GM19238 (cell line): Measurements from ENCODE around the gene NDFIP2.
A peak's percentile ranks its signal among the peaks of the same experiment; 100 is the strongest.

ENCODE experiments used
- DNase-seq: peaks from one replicate; pipeline ENCODE4 v3.0.0; 2011; ENCODE audit warnings: low spot score; ENCODE audit not compliant: insufficient read length

NDFIP2 gene

DNA sequence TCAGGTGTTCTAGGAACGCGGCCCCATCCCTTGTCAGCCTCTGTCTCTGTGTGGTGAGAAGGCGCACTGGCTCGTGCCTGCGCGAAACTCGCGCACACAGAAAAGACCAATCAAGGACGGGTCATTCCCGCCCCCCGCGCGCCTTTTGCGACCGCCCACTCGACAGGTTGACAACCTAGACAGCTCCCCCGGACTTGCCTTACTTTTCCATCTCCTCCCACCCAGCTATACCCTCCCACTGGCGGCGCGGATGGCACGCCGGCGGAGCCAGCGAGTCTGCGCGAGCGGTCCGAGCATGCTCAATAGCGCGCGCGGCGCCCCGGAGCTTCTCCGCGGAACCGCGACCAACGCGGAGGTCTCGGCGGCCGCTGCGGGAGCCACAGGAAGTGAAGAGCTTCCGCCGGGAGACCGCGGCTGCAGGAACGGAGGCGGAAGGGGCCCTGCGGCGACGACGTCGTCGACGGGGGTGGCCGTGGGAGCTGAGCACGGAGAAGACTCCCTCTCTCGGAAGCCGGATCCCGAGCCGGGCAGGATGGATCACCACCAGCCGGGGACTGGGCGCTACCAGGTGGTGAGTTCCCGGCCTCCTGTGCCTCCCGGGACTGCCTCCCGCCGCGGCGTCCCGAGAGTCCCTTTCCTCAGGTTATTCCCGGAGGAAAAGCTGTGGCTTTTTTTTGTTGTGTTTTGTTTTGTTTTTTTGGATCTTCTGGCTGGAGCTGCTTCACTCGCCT, at the start of gene NDFIP2:
NDFIP2 (plus strand) TSS at position 202 of the 731 bp plus-strand sequence; CDS start at position 251, 49 bp downstream.
- peak; percentile 51 for DNase-seq

- DNase-seq, result no peak
Measured at GRCh38 chr13:79432086-79432485, 48.9 kb upstream of the NDFIP2 start.

- DNase-seq, result no peak
Measured at GRCh38 chr13:79432992-79433391, 48.0 kb upstream of the NDFIP2 start.

- DNase-seq, result no peak
Measured at GRCh38 chr13:79434556-79434955, 46.4 kb upstream of the NDFIP2 start.

- no peak for DNase-seq
Measured at GRCh38 chr13:79435561-79435990, 45.4 kb upstream of the NDFIP2 start.

GRCh38 chr13:79439275-79439674, 41.7 kb upstream of the NDFIP2 start:
- DNase-seq, result no peak

GRCh38 chr13:79440958-79441528, 39.9 kb upstream of the NDFIP2 start:
- no peak for DNase-seq

DNA sequence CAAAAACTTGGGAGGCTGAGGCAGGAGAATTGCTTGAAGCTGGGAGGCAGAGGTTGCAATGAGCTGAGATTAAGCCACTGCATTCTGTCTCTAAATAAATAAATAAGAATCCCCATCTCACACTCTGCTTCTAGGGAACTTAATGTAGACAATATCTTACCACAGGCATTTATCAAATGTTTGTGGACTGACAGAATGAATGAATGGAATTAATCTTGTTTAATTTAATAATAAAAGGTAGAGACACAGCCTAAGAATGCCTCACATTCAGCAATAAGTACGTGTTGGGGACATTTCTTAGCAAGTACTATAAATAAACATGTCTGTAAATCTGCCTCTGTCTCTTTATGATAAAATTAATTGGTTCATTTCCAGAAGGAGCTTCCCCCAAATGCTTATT, 38.7 kb upstream of the NDFIP2 start:
- DNase-seq, result no peak

DNA sequence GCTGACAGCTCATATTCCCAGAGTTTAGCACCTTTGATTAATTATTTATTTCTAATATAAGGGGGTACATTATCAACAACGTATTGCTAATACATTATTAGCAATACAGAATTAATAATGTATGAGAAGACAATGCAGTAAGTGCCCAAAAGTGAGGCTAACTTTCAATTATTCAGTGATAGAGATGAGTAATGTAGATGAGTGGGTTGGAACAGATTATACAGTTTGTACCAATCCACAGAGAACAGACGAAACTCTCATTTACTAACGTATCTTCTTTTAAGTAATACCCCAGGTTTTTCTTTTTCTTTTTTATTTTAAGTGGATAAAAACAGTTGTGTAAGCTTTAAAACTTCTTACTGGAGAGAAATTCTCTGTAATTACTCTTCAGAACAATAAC, 38.2 kb upstream of the NDFIP2 start:
- no peak for DNase-seq

- DNase-seq, result no peak
Measured at GRCh38 chr13:79445968-79446645, 34.8 kb upstream of the NDFIP2 start.

DNA sequence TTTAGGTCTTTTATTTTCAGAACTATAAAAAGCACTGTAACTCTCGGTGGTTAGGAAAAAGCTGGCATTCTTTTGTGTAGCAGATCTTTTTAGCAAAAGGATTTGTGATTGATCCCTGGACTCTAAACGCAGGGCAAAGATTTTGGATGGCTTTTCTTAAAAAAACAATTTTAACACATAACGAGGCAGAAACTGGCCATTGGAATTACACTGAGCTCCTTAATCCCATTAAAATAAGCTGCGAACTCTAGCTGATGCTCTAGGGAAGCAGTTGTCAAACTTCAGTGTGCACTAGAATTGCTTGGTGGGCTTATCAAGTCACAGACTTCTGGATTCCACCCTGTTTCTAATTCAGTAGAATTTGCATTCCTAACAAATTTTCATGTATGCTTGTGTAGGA, 33.8 kb upstream of the NDFIP2 start:
- DNase-seq, result no peak

DNA sequence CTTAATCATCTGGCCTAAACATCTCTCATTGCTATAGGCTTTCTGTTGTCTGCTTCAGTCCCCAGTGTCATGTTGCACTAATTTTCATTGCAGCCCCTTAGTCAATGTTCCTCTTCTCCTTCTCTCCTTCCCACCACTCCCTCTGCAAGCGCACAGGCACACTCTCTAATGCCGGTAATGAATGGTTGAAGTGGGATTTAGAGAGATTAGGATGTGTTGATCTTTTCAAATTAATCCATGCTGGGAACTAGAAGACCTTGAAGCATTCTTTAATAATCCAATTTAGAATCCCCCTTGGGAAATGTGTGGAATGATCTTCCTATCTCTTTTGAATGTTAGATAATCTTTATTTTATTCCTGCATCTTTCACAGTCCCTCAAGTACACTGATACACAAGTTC, 33.2 kb upstream of the NDFIP2 start:
- DNase-seq, result no peak

GRCh38 chr13:79448413-79448812, 32.5 kb upstream of the NDFIP2 start:
- no peak for DNase-seq

- DNase-seq, result no peak
Measured at GRCh38 chr13:79450110-79450509, 30.8 kb upstream of the NDFIP2 start.

DNA sequence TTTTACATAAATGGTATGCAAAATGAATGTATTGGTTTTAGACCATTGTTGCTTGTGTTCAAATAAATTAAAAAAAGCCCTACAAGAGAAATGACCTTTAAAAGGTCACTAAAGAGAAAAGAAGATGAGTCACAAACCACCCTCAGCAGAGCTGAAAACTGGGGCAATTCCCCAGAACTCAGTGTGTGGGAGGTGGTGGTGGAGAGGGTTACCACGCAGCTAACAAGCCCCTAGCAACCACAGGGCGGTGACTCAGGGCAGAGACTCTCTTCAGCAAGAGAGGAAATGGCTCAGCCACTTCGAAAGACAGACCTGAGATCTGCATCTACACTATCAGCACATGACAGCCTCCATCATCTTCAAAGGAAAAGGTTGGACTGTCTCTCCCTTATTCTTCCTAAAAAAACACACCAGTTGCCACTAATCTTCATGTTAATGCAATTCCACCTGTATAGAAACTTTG, 29.4 kb upstream of the NDFIP2 start:
- DNase-seq, result peak; percentile 24

- DNase-seq, result no peak
Measured at GRCh38 chr13:79452239-79452913, 28.6 kb upstream of the NDFIP2 start.

DNA sequence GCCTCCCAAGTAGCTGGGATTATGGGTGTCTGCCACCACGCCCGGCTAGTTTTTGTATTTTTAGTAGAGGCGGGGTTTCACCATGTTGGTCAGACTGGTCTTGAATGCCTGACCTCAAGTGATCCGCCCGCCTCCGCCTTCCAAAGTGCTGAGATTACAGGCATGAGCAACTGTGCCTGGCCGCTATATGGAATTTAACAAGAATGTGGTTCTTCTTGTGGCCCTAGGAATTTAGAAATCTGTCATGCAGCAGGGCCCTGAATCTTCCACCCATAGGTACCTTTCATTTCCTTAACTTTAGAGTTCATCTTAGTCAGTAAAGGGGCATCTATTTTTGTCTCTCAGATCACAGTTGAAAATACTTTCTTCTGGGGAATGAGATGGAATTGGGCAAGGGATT, 25.6 kb upstream of the NDFIP2 start:
- DNase-seq, result no peak

DNA sequence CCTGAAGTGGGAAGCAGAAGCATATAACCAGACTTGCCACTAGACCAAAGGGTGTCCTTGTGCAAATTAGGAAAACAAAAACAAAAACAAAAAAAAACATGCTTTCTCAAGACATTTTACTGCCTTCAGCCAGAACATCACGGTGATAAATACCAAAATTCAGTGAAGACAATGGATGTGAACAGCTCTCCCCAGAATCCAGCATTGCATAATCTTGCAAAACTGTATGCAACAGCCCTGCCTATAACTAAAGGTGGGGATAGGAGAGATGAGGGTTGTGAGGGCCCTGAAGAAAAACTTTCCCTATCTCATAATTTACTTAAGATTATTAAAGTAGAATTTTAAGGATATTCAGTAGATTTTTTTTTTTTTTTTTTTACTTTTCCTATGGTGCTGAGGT, 24.9 kb upstream of the NDFIP2 start:
- no peak for DNase-seq

DNA sequence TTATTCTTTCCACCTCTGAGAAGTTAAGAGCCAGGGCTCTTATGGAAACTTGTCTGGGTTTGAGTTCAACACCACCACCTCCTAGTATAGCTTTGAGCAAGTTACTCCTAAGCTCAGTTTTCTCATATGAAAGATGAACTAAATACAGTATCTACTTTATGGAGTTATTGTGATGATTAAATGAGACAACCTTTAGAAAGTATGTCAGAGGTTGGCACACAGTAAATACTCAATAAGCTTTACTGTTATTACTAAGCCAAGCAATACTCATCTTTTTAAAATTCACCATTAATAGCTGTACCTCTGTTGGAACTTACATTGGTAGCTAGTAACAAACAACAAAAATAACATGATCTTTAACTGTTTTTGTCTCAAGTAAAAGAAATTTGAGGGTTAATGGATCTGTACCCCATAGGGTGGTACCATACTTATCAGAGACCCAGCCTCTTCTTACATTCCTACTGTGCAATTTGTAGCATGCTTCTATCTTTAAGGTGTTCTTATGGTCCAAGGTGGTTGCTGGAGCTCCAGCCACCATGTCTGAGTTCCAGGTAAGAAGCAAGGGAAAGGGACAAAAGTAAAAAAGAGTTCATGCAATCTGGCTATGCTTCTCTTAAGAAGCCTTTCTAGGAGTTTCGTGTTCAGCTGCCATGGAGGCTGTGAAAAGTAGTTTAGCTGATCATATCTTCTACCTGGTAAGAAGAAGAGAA, 24.1 kb upstream of the NDFIP2 start:
- no peak for DNase-seq

- no peak for DNase-seq
Measured at GRCh38 chr13:79457390-79457789, 23.6 kb upstream of the NDFIP2 start.

DNA sequence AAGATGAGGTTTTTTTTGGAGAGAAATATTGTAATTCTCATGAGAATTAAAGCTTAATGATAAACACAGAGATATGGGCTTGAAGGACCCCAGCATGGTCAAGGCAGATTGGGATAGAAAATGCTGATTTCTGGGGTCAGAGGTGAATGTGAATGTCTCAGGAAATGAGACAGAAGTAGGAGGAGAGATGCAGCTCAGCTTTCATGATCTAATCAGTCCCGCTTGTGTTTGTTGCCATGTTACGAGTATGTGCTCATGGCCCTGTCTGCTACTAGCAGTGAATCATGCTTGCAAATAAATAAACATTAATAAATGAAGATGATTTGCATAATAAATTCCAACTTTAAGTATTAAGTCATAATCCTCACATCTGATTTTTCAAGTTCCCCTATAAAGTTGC, 23.0 kb upstream of the NDFIP2 start:
- DNase-seq, result no peak
